Pulmonary artery endothelial cell (primary cell): ENCODE measurements around the gene DONSON. TPM values are rescaled to one million over a fixed set of nuclear protein-coding genes. Genes with fewer than 3 reads are reported as not detected.

ENCODE experiments used
- DNase-seq: peaks from one replicate; pipeline ENCODE4 v3.0.0-alpha.2; 2011; ENCODE audit warnings: low read depth, low spot score
- total RNA-seq: library from RNA; depleted of rRNA; stranded (reverse); fragments of >200 nt; gene quantifications from 2 replicates; pipeline ENCODE4 v1.2.3, GENCODE V29; 2014

DONSON gene
- total RNA-seq, 1 donor from 2014 or later, result 16.1 TPM

- peak; percentile 19 for DNase-seq
Observed at GRCh38 chr21:33541756-33542639, 46.5 kb downstream of the DONSON start, which contains the start of gene GART. Gene GART (minus strand): TSS chr21:33542117. CDS start chr21:33539315, 2,802 bp downstream.

GRCh38 chr21:33541105-33541711 is 47.3 kb downstream of the DONSON start:
- DNase-seq, result no peak

- DNase-seq, result no peak
Observed at GRCh38 chr21:33540711-33541104, 47.8 kb downstream of the DONSON start.

- DNase-seq, result no peak
Observed at GRCh38 chr21:33539616-33540015, 48.9 kb downstream of the DONSON start.

GRCh38 chr21:33537212-33537611 is 51.3 kb downstream of the DONSON start:
- DNase-seq, result no peak

- DNase-seq, result no peak
Observed at GRCh38 chr21:33531007-33531406, 57.5 kb downstream of the DONSON start.

Other genes starting within 250 kb of the DONSON start
- gene IFNGR2, start 185.3 kb downstream of the DONSON start, total RNA-seq, result 63.6 and 68.8 TPM in 2 replicates
- 20.5 and 28.1 TPM in 2 replicates for gene TMEM50B, start 108.7 kb downstream of the DONSON start, total RNA-seq
- gene DNAJC28, start 97.0 kb downstream of the DONSON start, total RNA-seq, result 0.79 and 1.2 TPM in 2 replicates
- gene GART, start 46.6 kb downstream of the DONSON start, total RNA-seq, result 79.0 and 107 TPM in 2 replicates
- 128 and 173 TPM in 2 replicates for gene SON, start 45.6 kb downstream of the DONSON start, total RNA-seq
- 29.3 and 34.8 TPM in 2 replicates for gene CRYZL1, start 53.1 kb upstream of the DONSON start, total RNA-seq
- 66.4 and 113 TPM in 2 replicates for gene ITSN1, start 53.8 kb upstream of the DONSON start, total RNA-seq